HEK293 (cell line): Measurements from ENCODE around the gene THSD4.
A peak's percentile ranks its signal among the peaks of the same experiment; 100 is the strongest.

Experiments used
- FEZF1 ChIP-seq: fragments of 450-650 bp; formaldehyde crosslinking; IDR thresholded peaks from 2 replicates; pipeline ENCODE4 v1.5.1; 2016; ENCODE audit warnings: missing biosample characterization, missing genetic modification characterization
- SETDB1 ChIP-seq: IDR thresholded peaks from one replicate; pipeline ENCODE4 v1.6.1; 2017; ENCODE audit warnings: mild to moderate bottlenecking, low read length, moderate library complexity, mixed read lengths; ENCODE audit not compliant: insufficient read length
- SP2 ChIP-seq: fragments of 450-650 bp; formaldehyde crosslinking; IDR thresholded peaks from 2 replicates; pipeline ENCODE4 v1.5.1; 2016; ENCODE audit warnings: missing biosample characterization, missing genetic modification characterization
- SP3 ChIP-seq: fragments of 450-650 bp; formaldehyde crosslinking; IDR thresholded peaks from 2 replicates; pipeline ENCODE4 v1.5.1; 2016; ENCODE audit warnings: missing biosample characterization, missing genetic modification characterization
- TCF7L2 ChIP-seq: IDR thresholded peaks from 2 replicates; pipeline ENCODE4 v1.6.1; 2011; ENCODE audit warnings: low read depth, mild to moderate bottlenecking, inconsistent platforms, low read length, moderate library complexity, borderline replicate concordance
- TRIM28 ChIP-seq: IDR thresholded peaks from 2 replicates; pipeline ENCODE4 v1.6.1; 2011; ENCODE audit warnings: low read length, control low read depth, borderline replicate concordance
- TSHZ1 ChIP-seq: fragments of 450-650 bp; formaldehyde crosslinking; IDR thresholded peaks from 2 replicates; pipeline ENCODE4 v1.5.1; 2016; ENCODE audit warnings: missing biosample characterization, missing genetic modification characterization, borderline replicate concordance
- YY1 ChIP-seq: fragments of 450-650 bp; formaldehyde crosslinking; IDR thresholded peaks from 2 replicates; pipeline ENCODE4 v1.5.1; 2018; ENCODE audit warnings: missing biosample characterization, missing genetic modification characterization
- YY2 ChIP-seq: fragments of 450-650 bp; formaldehyde crosslinking; IDR thresholded peaks from 2 replicates; pipeline ENCODE4 v1.5.1; 2016; ENCODE audit warnings: missing biosample characterization, missing genetic modification characterization
- ZBTB11 ChIP-seq: fragments of 450-650 bp; formaldehyde crosslinking; conservative IDR thresholded peaks from 2 replicates; pipeline ENCODE4 v1.5.1; 2016; ENCODE audit warnings: low read depth, missing biosample characterization, missing genetic modification characterization
- ZBTB17 ChIP-seq: fragments of 450-650 bp; formaldehyde crosslinking; IDR thresholded peaks from 2 replicates; pipeline ENCODE4 v1.5.1; 2016; ENCODE audit warnings: missing biosample characterization, missing genetic modification characterization
- ZEB2 ChIP-seq: fragments of 450-650 bp; formaldehyde crosslinking; IDR thresholded peaks from 2 replicates; pipeline ENCODE4 v1.5.1; 2016; ENCODE audit warnings: missing biosample characterization, missing genetic modification characterization
- ZNF16 ChIP-seq: fragments of 450-650 bp; formaldehyde crosslinking; IDR thresholded peaks from 2 replicates; pipeline ENCODE4 v1.5.1; 2016; ENCODE audit warnings: low read depth, missing biosample characterization, missing genetic modification characterization
- ZNF174 ChIP-seq: fragments of 450-650 bp; formaldehyde crosslinking; IDR thresholded peaks from 2 replicates; pipeline ENCODE4 v1.5.0; 2017; ENCODE audit warnings: missing biosample characterization, mild to moderate bottlenecking, missing genetic modification characterization
- ZNF175 ChIP-seq: fragments of 450-650 bp; formaldehyde crosslinking; IDR thresholded peaks from 2 replicates; pipeline ENCODE4 v1.5.1; 2016; ENCODE audit warnings: missing biosample characterization, missing genetic modification characterization
- ZNF37A ChIP-seq: fragments of 450-650 bp; IDR thresholded peaks from 2 replicates; pipeline ENCODE4 v1.5.1; 2018; ENCODE audit warnings: missing biosample characterization, missing genetic modification characterization
- ZNF394 ChIP-seq: fragments of 450-650 bp; formaldehyde crosslinking; IDR thresholded peaks from 2 replicates; pipeline ENCODE4 v1.5.1; 2016; ENCODE audit warnings: missing biosample characterization, missing genetic modification characterization, mild to moderate bottlenecking, moderate library complexity, borderline replicate concordance
- ZNF404 ChIP-seq: fragments of 450-650 bp; formaldehyde crosslinking; IDR thresholded peaks from 2 replicates; pipeline ENCODE4 v1.5.1; 2017; ENCODE audit warnings: missing biosample characterization, missing genetic modification characterization
- ZNF423 ChIP-seq: fragments of 450-650 bp; formaldehyde crosslinking; IDR thresholded peaks from 2 replicates; pipeline ENCODE4 v1.5.1; 2016; ENCODE audit warnings: missing biosample characterization, missing genetic modification characterization
- ZNF433 ChIP-seq: fragments of 450-650 bp; formaldehyde crosslinking; IDR thresholded peaks from 2 replicates; pipeline ENCODE4 v1.5.1; 2016; ENCODE audit warnings: missing biosample characterization, missing genetic modification characterization, low read depth
- ZNF513 ChIP-seq: fragments of 450-650 bp; IDR thresholded peaks from 2 replicates; pipeline ENCODE4 v1.5.1; 2018; ENCODE audit warnings: missing biosample characterization, missing genetic modification characterization
- ZNF514 ChIP-seq: fragments of 450-650 bp; formaldehyde crosslinking; IDR thresholded peaks from 2 replicates; pipeline ENCODE4 v1.5.1; 2016; ENCODE audit warnings: missing biosample characterization, missing genetic modification characterization
- ZNF529 ChIP-seq: fragments of 450-650 bp; formaldehyde crosslinking; IDR thresholded peaks from 2 replicates; pipeline ENCODE4 v1.5.1; 2017; ENCODE audit warnings: missing genetic modification characterization, missing biosample characterization; ENCODE audit not compliant: insufficient replicate concordance
- ZNF530 ChIP-seq: fragments of 450-650 bp; formaldehyde crosslinking; IDR thresholded peaks from 2 replicates; pipeline ENCODE4 v1.5.1; 2016; ENCODE audit warnings: low read depth, missing biosample characterization, missing genetic modification characterization
- ZNF621 ChIP-seq: fragments of 450-650 bp; formaldehyde crosslinking; IDR thresholded peaks from 2 replicates; pipeline ENCODE4 v1.5.1; 2017; ENCODE audit warnings: missing biosample characterization, missing genetic modification characterization
- ZNF677 ChIP-seq: fragments of 450-650 bp; IDR thresholded peaks from 2 replicates; pipeline ENCODE4 v1.5.0; 2018; ENCODE audit warnings: missing biosample characterization, mild to moderate bottlenecking, missing genetic modification characterization, moderate library complexity
- ZNF776 ChIP-seq: fragments of 450-650 bp; formaldehyde crosslinking; IDR thresholded peaks from 2 replicates; pipeline ENCODE4 v1.5.0; 2017; ENCODE audit warnings: missing biosample characterization, missing genetic modification characterization, borderline replicate concordance
- ZXDB ChIP-seq: fragments of 450-650 bp; formaldehyde crosslinking; IDR thresholded peaks from 2 replicates; pipeline ENCODE4 v1.5.1; 2016; ENCODE audit warnings: missing biosample characterization, missing genetic modification characterization
- TF ChIP-seq, protein P1 (sequence below): fragments of 450-650 bp; formaldehyde crosslinking; conservative IDR thresholded peaks from 2 replicates; pipeline ENCODE4 v1.5.1; 2016; ENCODE audit warnings: low read depth, missing biosample characterization, missing genetic modification characterization

THSD4 gene

DNA sequence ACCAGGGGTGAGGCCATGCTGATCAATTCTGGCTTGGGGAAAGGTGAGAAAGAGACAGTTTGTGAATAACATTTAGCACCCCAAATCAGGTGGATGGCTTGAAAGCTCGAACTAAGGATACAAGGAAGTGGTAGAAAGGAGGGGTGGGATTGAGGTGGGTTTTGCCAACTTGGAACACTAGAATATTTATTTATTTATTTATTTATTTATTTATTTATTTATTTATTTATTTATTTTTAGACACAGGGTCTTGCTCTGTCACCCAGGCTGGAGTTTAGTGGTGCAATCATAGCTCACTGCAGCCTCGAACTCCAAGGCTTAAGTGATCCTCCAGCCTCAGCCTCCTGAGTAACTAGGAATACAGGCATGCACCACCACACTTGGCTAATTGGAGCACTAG is 31.0 kb upstream of the THSD4 start (continued):
- TF ChIP-seq, protein P1, sequence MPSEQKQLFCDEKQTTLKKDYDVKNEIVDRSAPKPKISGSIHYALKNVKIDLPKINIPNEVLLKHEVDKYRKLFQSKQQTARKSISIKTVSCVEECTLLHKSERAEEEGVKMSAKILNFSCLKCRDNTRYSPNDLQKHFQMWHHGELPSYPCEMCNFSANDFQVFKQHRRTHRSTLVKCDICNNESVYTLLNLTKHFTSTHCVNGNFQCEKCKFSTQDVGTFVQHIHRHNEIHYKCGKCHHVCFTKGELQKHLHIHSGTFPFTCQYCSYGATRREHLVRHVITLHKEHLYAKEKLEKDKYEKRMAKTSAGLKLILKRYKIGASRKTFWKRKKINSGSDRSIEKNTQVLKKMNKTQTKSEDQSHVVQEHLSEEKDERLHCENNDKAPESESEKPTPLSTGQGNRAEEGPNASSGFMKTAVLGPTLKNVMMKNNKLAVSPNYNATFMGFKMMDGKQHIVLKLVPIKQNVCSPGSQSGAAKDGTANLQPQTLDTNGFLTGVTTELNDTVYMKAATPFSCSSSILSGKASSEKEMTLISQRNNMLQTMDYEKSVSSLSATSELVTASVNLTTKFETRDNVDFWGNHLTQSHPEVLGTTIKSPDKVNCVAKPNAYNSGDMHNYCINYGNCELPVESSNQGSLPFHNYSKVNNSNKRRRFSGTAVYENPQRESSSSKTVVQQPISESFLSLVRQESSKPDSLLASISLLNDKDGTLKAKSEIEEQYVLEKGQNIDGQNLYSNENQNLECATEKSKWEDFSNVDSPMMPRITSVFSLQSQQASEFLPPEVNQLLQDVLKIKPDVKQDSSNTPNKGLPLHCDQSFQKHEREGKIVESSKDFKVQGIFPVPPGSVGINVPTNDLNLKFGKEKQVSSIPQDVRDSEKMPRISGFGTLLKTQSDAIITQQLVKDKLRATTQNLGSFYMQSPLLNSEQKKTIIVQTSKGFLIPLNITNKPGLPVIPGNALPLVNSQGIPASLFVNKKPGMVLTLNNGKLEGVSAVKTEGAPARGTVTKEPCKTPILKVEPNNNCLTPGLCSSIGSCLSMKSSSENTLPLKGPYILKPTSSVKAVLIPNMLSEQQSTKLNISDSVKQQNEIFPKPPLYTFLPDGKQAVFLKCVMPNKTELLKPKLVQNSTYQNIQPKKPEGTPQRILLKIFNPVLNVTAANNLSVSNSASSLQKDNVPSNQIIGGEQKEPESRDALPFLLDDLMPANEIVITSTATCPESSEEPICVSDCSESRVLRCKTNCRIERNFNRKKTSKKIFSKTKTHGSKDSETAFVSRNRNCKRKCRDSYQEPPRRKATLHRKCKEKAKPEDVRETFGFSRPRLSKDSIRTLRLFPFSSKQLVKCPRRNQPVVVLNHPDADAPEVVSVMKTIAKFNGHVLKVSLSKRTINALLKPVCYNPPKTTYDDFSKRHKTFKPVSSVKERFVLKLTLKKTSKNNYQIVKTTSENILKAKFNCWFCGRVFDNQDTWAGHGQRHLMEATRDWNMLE = peak; percentile 98
- TF ChIP-seq YY1 (no peak), SETDB1 (no peak), ZEB2 (no peak), ZNF37A (tag by site-specific recombination) (no peak), ZNF174 (no peak), ZXDB (peak; percentile 87), ZNF677 (tag by site-specific recombination) (no peak), TSHZ1 (tag by site-specific recombination) (peak; percentile 47; the same call in 1 of the 2 replicates), ZNF16 (peak; percentile 30; the same call in 1 of the 2 replicates), ZNF423 (tag by site-specific recombination) (no peak), ZNF175 (no peak), ZBTB17 (tag by site-specific recombination) (no peak), ZNF530 (tag by site-specific recombination) (peak; percentile 87; the same call in 1 of the 2 replicates), FEZF1 (0 out of 2 replicates have a peak, but pooled peaks have one; percentile 17), SP2 (tag by site-specific recombination) (no peak), ZNF514 (tag by site-specific recombination) (peak; percentile 91; the same call in 1 of the 2 replicates), ZNF621 (tag by site-specific recombination) (no peak), YY2 (tag by site-specific recombination) (no peak), TRIM28 (no peak), SP3 (0 out of 2 replicates have a peak, but pooled peaks have one; percentile 29), ZNF394 (tag by site-specific recombination) (peak; percentile 98), TCF7L2 (no peak), ZNF513 (tag by site-specific recombination) (no peak), ZNF529 (tag by site-specific recombination) (peak; percentile 84), ZNF404 (tag by site-specific recombination) (peak; percentile 92), ZNF776 (tag by site-specific recombination) (no peak), ZBTB11 (peak; percentile 89), ZNF433 (tag by site-specific recombination) (peak; percentile 97)
